ENCODE measurements around the gene CLIP2.

The CLIP2 gene

GRCh38 chr7:74360008-74360407 lies 70.8 kb downstream of the CLIP2 start:
- DNase-seq (ENCODE audit: low read depth), result no peak
- H3K4me3 ChIP-seq (ENCODE audit: low read length), result no peak overlapping the region
- TF ChIP-seq, protein P1, sequence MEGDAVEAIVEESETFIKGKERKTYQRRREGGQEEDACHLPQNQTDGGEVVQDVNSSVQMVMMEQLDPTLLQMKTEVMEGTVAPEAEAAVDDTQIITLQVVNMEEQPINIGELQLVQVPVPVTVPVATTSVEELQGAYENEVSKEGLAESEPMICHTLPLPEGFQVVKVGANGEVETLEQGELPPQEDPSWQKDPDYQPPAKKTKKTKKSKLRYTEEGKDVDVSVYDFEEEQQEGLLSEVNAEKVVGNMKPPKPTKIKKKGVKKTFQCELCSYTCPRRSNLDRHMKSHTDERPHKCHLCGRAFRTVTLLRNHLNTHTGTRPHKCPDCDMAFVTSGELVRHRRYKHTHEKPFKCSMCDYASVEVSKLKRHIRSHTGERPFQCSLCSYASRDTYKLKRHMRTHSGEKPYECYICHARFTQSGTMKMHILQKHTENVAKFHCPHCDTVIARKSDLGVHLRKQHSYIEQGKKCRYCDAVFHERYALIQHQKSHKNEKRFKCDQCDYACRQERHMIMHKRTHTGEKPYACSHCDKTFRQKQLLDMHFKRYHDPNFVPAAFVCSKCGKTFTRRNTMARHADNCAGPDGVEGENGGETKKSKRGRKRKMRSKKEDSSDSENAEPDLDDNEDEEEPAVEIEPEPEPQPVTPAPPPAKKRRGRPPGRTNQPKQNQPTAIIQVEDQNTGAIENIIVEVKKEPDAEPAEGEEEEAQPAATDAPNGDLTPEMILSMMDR (IDR thresholded peaks at IDR 0.05; ENCODE audit: insufficient read depth, low read depth, low read length, missing control alignments), result no peak

DNA sequence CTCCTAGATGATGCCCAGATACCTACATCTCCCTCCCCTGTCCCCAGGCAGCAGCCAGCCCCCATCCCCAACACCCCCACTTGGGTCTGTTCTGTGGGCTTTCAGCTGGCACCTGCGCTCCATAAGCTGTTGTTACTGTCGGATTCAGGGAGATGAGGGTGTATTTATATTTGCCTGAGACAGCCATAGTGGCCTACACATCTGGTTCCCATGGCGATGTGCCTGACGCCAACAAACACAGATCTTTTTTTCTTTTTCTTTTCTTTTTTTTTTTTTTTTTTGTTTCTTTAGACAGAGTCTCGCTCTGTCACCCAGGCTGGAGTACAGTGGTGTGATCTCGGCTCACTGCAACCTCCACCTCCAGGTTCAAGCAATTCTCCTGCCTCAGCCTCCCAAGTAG lies 73.1 kb downstream of the CLIP2 start:
- H3K4me3 ChIP-seq (ENCODE audit: low read length), result no peak overlapping the region
- TF ChIP-seq, protein P1 (IDR thresholded peaks at IDR 0.05; ENCODE audit: insufficient read depth, low read depth, low read length, missing control alignments), result no peak
- no peak for DNase-seq (ENCODE audit: low read depth)

- TF ChIP-seq, protein P1 (IDR thresholded peaks at IDR 0.05; ENCODE audit: insufficient read depth, low read depth, low read length, missing control alignments), result peak; percentile 25
- DNase-seq (ENCODE audit: low read depth), result no peak
- no peak overlapping the region for H3K4me3 ChIP-seq (ENCODE audit: low read length)
These were observed 74.9 kb downstream of the CLIP2 start for GRCh38 chr7:74364061-74364460.

- TF ChIP-seq, protein P1 (IDR thresholded peaks at IDR 0.05; ENCODE audit: insufficient read depth, low read depth, low read length, missing control alignments), result no peak
- H3K4me3 ChIP-seq (ENCODE audit: low read length), result no peak overlapping the region
- DNase-seq (ENCODE audit: low read depth), result peak; percentile 12
These were observed 76.3 kb downstream of the CLIP2 start for GRCh38 chr7:74365322-74366022.

GRCh38 chr7:74371381-74372341 lies 82.5 kb downstream of the CLIP2 start:
- TF ChIP-seq, protein P1 (IDR thresholded peaks at IDR 0.05; ENCODE audit: insufficient read depth, low read depth, low read length, missing control alignments), result no peak
- peak; percentile 34 for DNase-seq (ENCODE audit: low read depth)
- H3K4me3 ChIP-seq (ENCODE audit: low read length), result no peak overlapping the region

- TF ChIP-seq, protein P1 (IDR thresholded peaks at IDR 0.05; ENCODE audit: insufficient read depth, low read depth, low read length, missing control alignments), result no peak
- no peak for DNase-seq (ENCODE audit: low read depth)
- no peak overlapping the region for H3K4me3 ChIP-seq (ENCODE audit: low read length)
These were observed 83.4 kb downstream of the CLIP2 start for GRCh38 chr7:74372511-74373111.

All from epithelial cell of esophagus (primary cell).